Suppressor macrophage treated with lipopolysaccharide for 4 hours (primary cell): ENCODE measurements around the gene NRP1.
"Not testable (repeated sequence)": the region's sequence is repeated elsewhere in the genome, so short reads cannot be mapped to it uniquely, and the experiment has no call there.

Source experiments
- DNase-seq: peaks from one replicate; pipeline ENCODE4 v3.0.0-alpha.2; 2020

Gene NRP1

DNA sequence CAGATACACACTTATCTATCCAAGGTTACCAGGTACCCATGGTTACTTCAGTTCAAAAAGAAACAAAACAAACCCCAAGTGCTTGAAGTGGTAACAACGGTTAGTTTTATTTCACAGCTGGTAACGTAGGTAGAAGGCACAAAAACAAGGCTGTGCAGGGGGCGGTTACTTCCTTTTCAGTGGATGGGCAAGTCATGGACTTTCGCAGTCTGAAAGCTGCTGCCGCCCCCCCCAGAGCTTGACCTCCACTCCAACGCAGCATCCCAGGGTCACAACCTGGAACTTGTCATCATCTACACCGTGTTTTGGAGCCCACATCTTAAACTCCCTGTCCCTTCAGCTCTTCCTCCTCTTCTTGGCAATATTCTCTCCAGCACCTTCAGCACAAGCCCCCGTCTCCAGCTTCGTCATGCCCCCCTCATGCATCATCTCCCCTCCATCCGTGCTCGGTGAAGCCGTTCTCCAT, 195.3 kb downstream of the NRP1 start:
- no peak for DNase-seq

DNA sequence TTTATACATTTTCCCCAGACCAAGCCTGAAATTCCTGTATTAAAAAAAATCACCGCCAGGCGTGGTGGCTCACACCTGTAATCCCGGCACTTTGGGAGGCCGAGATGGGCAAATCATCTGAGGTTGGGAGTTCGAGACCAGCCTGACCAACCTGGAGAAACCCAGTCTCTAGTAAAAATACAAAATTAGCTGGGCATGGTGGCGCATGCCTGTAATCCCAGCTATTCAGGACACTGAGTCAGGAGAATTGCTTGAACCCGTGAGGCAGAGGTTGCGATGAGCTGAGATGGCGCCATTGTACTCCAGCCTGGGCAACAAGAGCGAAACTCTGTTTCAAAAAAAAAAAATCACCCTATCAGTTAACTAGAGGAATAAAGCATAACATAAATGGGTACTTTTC, 195.8 kb downstream of the NRP1 start:
- DNase-seq, result not testable (repeated sequence)

DNA sequence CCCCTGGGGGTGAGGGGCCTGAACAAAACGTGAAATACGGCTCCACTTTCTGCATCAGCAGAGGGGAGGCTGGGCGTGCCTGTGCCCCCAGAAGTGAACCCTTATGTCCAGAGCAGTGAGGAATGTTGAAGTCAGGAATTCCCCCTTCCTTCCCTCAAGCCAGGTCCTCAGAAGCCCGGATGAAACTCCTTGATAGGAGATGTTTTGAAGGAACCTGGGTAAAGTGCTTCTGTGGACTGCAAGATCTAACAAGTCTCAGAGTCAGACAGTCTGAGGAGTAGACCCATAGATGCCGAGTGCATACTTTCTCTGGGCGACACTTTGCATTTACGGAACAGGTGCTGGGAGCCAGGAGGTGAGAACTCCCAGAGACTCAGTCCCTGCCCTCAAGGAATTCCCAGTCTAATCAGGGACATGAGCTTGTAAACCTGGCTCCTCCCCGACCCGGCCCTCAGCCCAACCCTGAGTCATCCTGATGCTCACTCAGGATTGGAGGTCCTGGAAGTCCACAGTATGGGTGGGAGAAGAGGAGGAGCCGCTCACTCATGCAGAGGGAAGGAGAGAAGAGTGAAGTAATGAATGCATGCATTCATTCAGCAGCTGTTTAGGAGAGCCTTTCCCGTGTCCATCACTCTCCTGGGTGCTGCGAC, 197.0 kb downstream of the NRP1 start:
- DNase-seq, result no peak

DNA sequence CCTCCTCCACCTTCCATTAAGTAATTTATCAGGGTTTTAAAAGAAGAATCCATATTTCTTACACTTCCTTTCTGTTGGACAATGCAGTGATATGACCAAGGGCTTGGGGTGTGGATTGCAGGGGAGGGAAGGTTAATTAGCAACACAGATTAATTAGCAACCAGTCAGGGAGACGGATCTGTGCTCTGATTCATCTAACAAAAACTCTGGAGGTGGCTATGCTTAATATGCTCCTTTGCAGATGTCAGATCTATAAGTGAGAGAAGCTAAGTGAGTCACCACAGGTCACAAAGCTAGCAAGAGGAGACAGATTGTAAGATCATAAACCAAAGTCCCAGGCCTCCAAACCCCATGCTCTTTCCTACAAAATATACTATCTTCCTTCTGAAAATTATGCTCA, 197.7 kb downstream of the NRP1 start:
- DNase-seq, result no peak

DNA sequence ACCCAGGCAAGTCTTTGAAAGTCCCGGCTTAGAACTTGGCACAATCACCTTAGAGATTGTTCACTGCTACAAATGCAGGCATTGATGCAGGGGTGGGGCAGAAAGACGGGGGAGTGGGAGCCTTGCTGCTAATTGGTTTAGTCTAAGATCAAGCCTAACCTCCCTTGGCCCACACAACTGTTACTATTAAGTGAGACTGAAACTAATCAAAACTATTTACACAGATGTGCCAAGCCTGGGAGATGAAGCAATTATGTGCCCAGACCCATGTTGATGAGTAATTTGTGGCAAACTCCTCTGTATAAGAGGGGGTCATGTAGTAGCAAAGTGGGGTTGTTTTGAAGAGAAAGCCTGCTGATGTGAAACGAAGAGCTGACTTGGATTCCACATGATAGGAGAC, 198.2 kb downstream of the NRP1 start:
- no peak for DNase-seq

DNA sequence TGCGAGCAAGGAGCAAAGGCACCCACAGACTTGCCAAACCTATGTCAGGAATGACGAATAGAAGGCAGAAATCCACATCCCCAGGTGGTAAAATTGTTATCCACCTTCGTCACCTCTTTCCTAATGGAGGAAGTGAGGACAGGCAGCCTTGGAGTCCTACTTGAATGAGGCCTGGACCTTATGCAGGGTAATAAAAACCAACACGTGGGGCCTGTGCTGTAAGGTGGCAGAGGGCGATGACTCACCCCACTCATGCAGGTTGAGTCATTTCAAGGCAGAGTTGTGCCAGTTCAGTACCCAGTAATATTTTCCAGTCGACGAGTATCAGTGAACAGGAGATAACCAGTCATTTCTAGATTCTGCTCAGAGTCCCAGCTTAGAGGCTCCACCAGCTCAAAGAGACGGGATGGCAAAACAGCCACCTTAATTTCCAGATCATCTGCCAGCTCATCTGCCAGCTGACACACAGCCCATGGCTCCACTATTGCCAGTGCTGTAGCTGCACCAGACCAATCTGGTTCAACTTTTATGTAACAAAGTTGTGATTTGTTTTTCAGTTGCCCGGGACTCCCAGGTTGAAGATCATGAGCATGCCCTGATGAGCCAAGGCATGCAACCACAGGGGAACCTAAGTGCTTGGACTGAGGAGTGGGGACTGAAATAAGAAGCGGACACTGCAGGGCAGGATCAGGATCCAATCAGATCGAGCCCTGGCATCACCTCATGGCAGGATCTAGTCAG, 200.3 kb downstream of the NRP1 start:
- peak; percentile 19 for DNase-seq

DNA sequence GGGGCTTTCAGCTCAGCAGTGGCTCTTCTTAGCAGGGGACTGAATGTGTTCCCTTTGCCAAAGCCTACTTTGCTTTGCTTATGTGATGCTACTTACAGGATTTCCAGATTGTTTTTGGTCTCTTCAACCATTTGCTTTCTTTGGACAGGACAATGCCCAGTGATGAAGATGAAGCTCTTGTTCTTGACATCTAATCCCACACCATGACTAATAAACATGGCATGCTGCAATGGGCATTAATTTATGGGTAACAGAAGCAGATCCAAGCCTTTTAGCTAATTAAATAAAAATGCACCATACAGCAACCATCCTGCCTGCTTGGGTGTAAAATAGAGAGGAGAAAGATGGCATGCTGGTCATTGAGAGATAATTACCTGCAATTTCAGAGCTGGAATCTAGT, 200.9 kb downstream of the NRP1 start:
- DNase-seq, result no peak

DNA sequence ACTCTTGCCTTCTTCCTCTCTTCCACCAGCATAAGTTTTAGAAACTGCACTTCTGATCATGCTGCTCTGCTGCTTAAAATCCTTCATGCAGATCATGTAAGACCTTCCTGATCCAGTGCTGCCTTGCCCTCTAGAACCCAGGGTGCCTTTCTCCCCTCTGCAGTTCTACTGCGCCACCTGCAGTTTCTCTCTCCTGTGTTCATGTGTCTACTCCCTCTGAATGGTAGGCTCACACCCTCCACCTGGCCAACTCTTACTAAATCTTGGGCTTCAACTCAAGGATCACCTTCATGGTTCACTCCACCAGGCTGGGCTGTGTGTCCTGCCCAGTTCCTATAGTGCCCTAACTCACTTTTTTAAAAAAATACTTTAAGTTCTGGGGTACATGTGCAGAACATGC, 201.8 kb downstream of the NRP1 start:
- no peak for DNase-seq

DNA sequence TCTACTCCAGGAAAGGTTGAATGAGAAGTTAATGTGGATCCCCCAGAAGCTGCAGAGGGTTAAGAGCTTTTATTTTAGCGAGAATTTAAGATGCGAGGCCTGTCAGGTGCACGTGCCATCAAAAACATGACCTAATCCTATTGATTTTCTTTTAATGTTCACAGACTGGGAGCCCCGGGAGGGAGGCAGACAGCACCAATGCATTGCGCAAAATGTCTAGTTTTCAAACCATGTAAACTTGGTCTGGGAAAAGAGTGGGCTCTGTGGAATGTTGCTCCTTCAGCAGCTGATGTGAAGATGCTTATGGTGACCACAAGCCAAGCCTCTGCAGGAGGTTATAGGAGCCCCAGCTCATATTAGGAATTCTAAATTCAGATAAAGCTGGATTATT, 204.5 kb downstream of the NRP1 start:
- no peak for DNase-seq

DNA sequence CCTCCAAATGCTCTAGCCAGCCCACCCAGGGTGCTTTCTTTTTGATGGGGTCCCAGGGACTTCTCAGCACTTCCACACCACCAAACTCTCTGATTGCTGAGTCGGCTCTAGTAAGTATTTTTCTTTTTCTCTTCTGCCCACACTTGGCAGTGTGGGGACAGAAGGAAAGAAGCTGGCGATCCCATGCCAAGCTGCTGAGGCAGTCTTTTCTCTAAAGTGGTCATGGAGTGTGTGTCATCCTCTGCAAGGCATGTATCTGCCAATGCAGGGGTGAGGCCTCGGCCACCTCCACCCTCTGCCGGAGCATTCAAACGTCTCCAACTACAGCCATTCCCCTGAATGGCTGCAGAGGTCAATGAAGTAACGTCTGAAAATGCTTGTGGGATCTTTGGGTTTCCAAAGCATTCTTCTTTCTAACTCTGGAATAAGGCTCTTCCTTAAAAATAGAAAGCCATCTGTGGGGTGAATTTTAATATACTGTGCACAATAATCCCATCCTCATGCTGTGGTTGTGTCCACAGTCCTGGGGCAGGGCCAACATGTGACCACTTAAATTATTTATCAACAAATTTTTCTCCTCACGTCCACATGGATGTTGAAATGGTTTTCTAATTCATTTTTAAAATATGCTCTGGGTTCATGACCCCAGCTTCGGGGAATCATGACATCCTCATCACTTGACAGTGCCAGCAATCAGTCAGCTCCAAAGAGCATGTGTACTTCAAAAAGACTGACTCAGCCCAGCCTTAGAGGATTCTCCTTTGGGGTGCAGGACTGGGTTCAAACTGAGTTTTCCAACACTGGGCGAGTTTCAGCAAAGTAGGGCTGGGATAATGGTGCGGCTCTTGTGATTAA, 205.1 kb downstream of the NRP1 start:
- DNase-seq, result no peak

DNA sequence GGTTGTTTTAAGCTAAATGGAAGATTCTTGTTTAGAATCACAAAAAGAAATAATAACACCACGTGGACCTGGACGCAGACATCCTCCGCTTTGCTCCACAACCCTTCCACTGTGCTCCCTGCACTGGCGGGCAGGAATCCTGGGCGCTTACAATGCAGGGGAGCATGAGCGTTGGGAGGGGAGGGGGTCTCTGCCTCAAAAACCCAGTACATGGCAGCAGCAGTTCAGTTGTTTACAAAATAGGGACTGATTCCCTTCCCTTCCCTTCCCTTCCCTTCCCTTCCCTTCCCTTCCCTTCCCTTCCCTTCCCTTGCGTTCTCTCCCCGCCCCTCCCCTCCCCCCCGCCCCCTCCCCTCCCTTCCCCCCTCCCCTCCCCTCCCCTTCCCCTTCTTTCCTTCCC, 206.8 kb downstream of the NRP1 start:
- no peak for DNase-seq
